HG03060 (cell line): Measurements from ENCODE around the gene PHLDB2.

ENCODE experiments used
- ATAC-seq: cut with Tn5 transposase; IDR thresholded peaks from one replicate; pipeline ENCODE4 v1.9.1; 2021; ENCODE audit warnings: low read depth, moderate number of reproducible peaks; ENCODE audit not compliant: unreplicated experiment

PHLDB2 gene

GRCh38 chr3:111981457-111981763, 122.3 kb downstream of the PHLDB2 start:
- no peak for ATAC-seq

GRCh38 chr3:111984636-111985298, 125.7 kb downstream of the PHLDB2 start:
- no peak for ATAC-seq

GRCh38 chr3:111986800-111987199, 127.7 kb downstream of the PHLDB2 start:
- ATAC-seq = no peak

GRCh38 chr3:111989061-111989678, 130.1 kb downstream of the PHLDB2 start:
- peak; percentile 86 for ATAC-seq

GRCh38 chr3:111993038-111993437, 134.0 kb downstream of the PHLDB2 start:
- no peak for ATAC-seq

GRCh38 chr3:111998636-111999483, 139.8 kb downstream of the PHLDB2 start, which contains the start of gene TAGLN3:
Gene TAGLN3 (plus strand): TSS chr3:111998922. CDS start chr3:111999423, 501 bp downstream.
- no peak for ATAC-seq

- no peak for ATAC-seq
These were observed 140.6 kb downstream of the PHLDB2 start for GRCh38 chr3:111999484-112000324.

- ATAC-seq = no peak
These were observed 141.3 kb downstream of the PHLDB2 start for GRCh38 chr3:112000367-112000771.

- ATAC-seq = no peak
These were observed 141.9 kb downstream of the PHLDB2 start for GRCh38 chr3:112000966-112001365.

- ATAC-seq = no peak
These were observed 142.5 kb downstream of the PHLDB2 start for GRCh38 chr3:112001526-112001925.

GRCh38 chr3:112002096-112002971, 143.3 kb downstream of the PHLDB2 start:
- no peak for ATAC-seq

- no peak for ATAC-seq
These were observed 144.4 kb downstream of the PHLDB2 start for GRCh38 chr3:112003321-112004080.

- ATAC-seq = no peak
These were observed 145.1 kb downstream of the PHLDB2 start for GRCh38 chr3:112004187-112004586.

- no peak for ATAC-seq
These were observed 145.6 kb downstream of the PHLDB2 start for GRCh38 chr3:112004669-112005068.

GRCh38 chr3:112005091-112005672, 146.1 kb downstream of the PHLDB2 start:
- no peak for ATAC-seq

- ATAC-seq = no peak
These were observed 148.6 kb downstream of the PHLDB2 start for GRCh38 chr3:112007633-112008032.

GRCh38 chr3:112009670-112010069, 150.6 kb downstream of the PHLDB2 start:
- ATAC-seq = no peak

GRCh38 chr3:112010636-112011035, 151.6 kb downstream of the PHLDB2 start:
- ATAC-seq = no peak
